Esophagus muscularis mucosa (tissue), 4 donors: ENCODE results near the gene PDIA5. TPM values are rescaled to one million over a fixed set of nuclear protein-coding genes. Genes with fewer than 3 reads are reported as not detected.

ENCODE experiments used
- DNase-seq: peaks from one replicate; pipeline ENCODE4 v3.0.0-alpha.2; 2017; ENCODE audit errors: extremely low spot score
- H3K27ac ChIP-seq, 4 donors: fragments of 200-600 bp; sonication (generic); replicated peaks in 1 of 4; 1 replicate in 3 of 4; 2 replicates in 1 of 4; pipeline ENCODE4 v1.5.1; 2016 to 2019; ENCODE audit warnings: mild to moderate bottlenecking in 1 of 4
- H3K27me3 ChIP-seq, 4 donors: fragments of 200-600 bp; sonication (generic); one replicate each; pipeline versions ENCODE4 v1.5.1 to v1.6.0; 2016 to 2019
- H3K36me3 ChIP-seq, 4 donors: fragments of 200-600 bp; sonication (generic); one replicate each; pipeline ENCODE4 v1.5.1; 2016 to 2019
- H3K4me1 ChIP-seq, 4 donors: fragments of 200-600 bp; sonication (generic); one replicate each; pipeline ENCODE4 v1.5.1; 2016 to 2019
- H3K4me3 ChIP-seq, 4 donors: fragments of 200-600 bp; sonication (generic); 1 replicate in 2 of 4; 2 replicates in 2 of 4; pipeline ENCODE4 v1.5.1; 2016 to 2019; ENCODE audit warnings: mild to moderate bottlenecking in 4 of 4, moderate library complexity in 1 of 4
- H3K9me3 ChIP-seq, 4 donors: fragments of 200-600 bp; sonication (generic); 1 replicate in 3 of 4; 2 replicates in 1 of 4; pipeline ENCODE4 v1.5.1; 2016 to 2019
- CTCF ChIP-seq, 3 experiments: fragments of 200-600 bp in 2 of 3; fragments of 450-650 bp in 1 of 3; sonication (generic) in 2 of 3; IDR thresholded peaks; one replicate each; pipeline ENCODE4 v1.5.1; 2017 to 2019; ENCODE audit warnings: antibody characterized with exemption in 3 of 3, mild to moderate bottlenecking in 2 of 3, moderate library complexity in 1 of 3
- EP300 ChIP-seq: sonication (generic); formaldehyde crosslinking; IDR thresholded peaks from one replicate; pipeline ENCODE4 v1.6.1; 2017; ENCODE audit warnings: antibody characterized with exemption
- POLR2A ChIP-seq: fragments of 450-650 bp; IDR thresholded peaks from one replicate; pipeline ENCODE4 v1.6.1; 2017; ENCODE audit warnings: antibody characterized with exemption, moderate library complexity, mild to moderate bottlenecking, low read depth
- POLR2AphosphoS5 ChIP-seq, 2 donors: sonication (generic); formaldehyde crosslinking; IDR thresholded peaks; one replicate each; pipeline ENCODE4 v1.6.1; 2017; ENCODE audit warnings: antibody characterized with exemption in 2 of 2
- WGBS: methylation state at CpG from one replicate; pipeline ENCODE4 v1.1.5; 2018; 5-methylcytosine and 5-hydroxymethylcytosine counted together
- intact Hi-C: fragments of 100-400 bp; cut with DNase I; formaldehyde crosslinking; loops from one replicate; pipeline ENCODE4 v1.15.1; 2023
- total RNA-seq, 4 donors: library from RNA; depleted of rRNA; stranded (reverse); fragments of >200 nt; gene quantifications; one replicate each; pipeline versions ENCODE4 v1.1.0 to v1.2.1, GENCODE V29; 2016

PDIA5 gene
- total RNA-seq, 4 donors from 2014 or later = 12.5 to 16.4 (median 15.1) TPM

- intact Hi-C loops = loop anchor here (10.0 kb wide), 1 partner anchor 219 kb away; no protein-coding TSS in a partner anchor
- 68% methylated on average over 10 of the region's 10 CpGs for WGBS
- Histone ChIP-seq H3K9me3 (no peaks in the 10 kb centered on the region), H3K4me1 (no peaks in the 10 kb centered on the region), H3K36me3 (peaks cover 11 to 79% (median 47%) of the 10 kb centered on the region in 4 donors), H3K27me3 (no peaks in the 10 kb centered on the region), H3K27ac (no peak overlapping the region), H3K4me3 (no peak overlapping the region)
- DNase-seq = no peak
- no peak for TF ChIP-seq POLR2A
- TF ChIP-seq CTCF (IDR thresholded peaks at IDR 0.05) = no peak
- no peak for TF ChIP-seq POLR2AphosphoS5 (IDR thresholded peaks at IDR 0.05)
- no peak for TF ChIP-seq EP300
These were observed 77.0 kb downstream of the PDIA5 start for GRCh38 chr3:123143669-123144411.

- Histone ChIP-seq H3K9me3 (no peaks in the 10 kb centered on the region), H3K4me3 (no peak overlapping the region), H3K36me3 (peaks cover 22 to 87% (median 65%) of the 10 kb centered on the region in 4 donors), H3K27me3 (no peaks in the 10 kb centered on the region), H3K27ac (no peak overlapping the region), H3K4me1 (no peaks in the 10 kb centered on the region)
- intact Hi-C loops = loop anchor here (10.0 kb wide), 1 partner anchor 223 kb away; no protein-coding TSS in a partner anchor
- WGBS = 100% methylated on average over 8 of the region's 10 CpGs
- TF ChIP-seq EP300 (no peak), POLR2AphosphoS5 (IDR thresholded peaks at IDR 0.05) (no peak), POLR2A (no peak), CTCF (IDR thresholded peaks at IDR 0.05) (no peak)
- no peak for DNase-seq
These were observed 81.1 kb downstream of the PDIA5 start for GRCh38 chr3:123147754-123148535.

- no peaks in the 10 kb centered on the region for H3K27me3 ChIP-seq
- H3K4me3 ChIP-seq = no peak overlapping the region
- intact Hi-C loops = loop anchor here (10.0 kb wide), 1 partner anchor 224 kb away; no protein-coding TSS in a partner anchor
- DNase-seq = no peak
- no peaks in the 10 kb centered on the region for H3K9me3 ChIP-seq
- no peaks in the 10 kb centered on the region for H3K4me1 ChIP-seq
- TF ChIP-seq POLR2AphosphoS5 (IDR thresholded peaks at IDR 0.05) (no peak), CTCF (IDR thresholded peaks at IDR 0.05) (no peak), POLR2A (no peak), EP300 (no peak)
- 97% methylated on average over 8 of the region's 8 CpGs for WGBS
- H3K27ac ChIP-seq = no peak overlapping the region
- peaks cover 22 to 93% (median 72%) of the 10 kb centered on the region in 4 donors for H3K36me3 ChIP-seq
These were observed 81.9 kb downstream of the PDIA5 start for GRCh38 chr3:123148772-123149171.

- intact Hi-C loops = loop anchor here (10.0 kb wide), 1 partner anchor 225 kb away; no protein-coding TSS in a partner anchor
- TF ChIP-seq CTCF (IDR thresholded peaks at IDR 0.05) (no peak), POLR2A (no peak)
- Histone ChIP-seq H3K27me3 (no peaks in the 10 kb centered on the region), H3K9me3 (no peaks in the 10 kb centered on the region), H3K27ac (no peak overlapping the region), H3K4me3 (no peak overlapping the region), H3K36me3 (peaks cover 22 to 93% (median 72%) of the 10 kb centered on the region in 4 donors), H3K4me1 (no peaks in the 10 kb centered on the region)
- DNase-seq = no peak
- WGBS = 100% methylated on average over 3 of the region's 3 CpGs
These were observed 82.7 kb downstream of the PDIA5 start for GRCh38 chr3:123149525-123149924.
